HS-27A (cell line): Measurements from ENCODE around the gene LRRC8D.
"Not testable (repeated sequence)": the region's sequence is repeated elsewhere in the genome, so short reads cannot be mapped to it uniquely, and the experiment has no call there.

ENCODE experiments used
- DNase-seq: peaks from one replicate; pipeline ENCODE4 v3.0.0-alpha.2; 2012; ENCODE audit warnings: low read depth, missing footprints

Gene LRRC8D

DNA sequence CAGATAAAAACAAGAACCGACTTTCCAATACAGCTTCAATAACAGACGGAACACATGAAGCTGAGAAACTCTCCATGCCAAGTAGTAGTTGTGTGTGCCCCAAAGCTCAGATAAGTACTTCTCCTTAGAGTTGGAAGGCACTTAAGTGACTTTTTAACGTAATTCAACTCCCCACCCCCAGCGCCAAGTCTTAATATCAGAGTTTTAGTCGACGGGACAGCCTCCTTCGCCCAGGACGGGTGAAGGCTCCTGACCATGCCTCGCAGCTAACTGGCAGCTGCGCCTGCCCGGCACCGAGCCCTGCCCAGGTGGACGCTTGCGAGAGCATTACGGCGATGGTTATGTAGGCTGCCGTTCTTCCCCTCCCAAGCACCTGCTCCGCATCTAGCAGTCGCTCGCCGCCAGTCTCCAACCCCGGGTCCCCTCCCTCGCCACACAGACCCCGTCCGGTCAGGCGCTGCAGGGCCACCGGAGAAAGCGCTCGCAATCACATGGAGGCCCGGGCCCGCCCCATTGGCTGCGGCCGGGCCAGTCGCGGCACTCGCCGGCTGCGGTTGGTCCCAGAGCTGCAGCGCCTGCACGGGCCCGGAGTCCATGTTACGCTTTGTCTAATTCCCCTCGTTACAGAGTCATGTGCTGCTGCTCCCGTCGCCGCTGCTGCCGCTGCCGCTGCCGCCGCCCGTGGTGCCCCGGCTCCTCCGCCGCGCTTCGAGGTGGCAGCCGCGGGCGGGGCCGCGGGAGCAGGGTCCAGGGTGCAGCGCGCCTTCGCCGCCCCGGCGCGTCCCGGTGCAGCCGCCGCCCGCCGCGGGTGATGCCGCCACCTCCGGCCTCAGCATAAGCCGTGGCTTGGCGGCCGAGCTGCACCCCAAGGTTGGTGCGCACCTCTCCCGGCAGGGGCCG is at the start of gene LRRC8D:
Gene LRRC8D, plus strand, starts transcription at position 611 of the 900 bp plus-strand sequence. CDS start 112,037 bp downstream, outside the sequence.
- DNase-seq = no peak

DNA sequence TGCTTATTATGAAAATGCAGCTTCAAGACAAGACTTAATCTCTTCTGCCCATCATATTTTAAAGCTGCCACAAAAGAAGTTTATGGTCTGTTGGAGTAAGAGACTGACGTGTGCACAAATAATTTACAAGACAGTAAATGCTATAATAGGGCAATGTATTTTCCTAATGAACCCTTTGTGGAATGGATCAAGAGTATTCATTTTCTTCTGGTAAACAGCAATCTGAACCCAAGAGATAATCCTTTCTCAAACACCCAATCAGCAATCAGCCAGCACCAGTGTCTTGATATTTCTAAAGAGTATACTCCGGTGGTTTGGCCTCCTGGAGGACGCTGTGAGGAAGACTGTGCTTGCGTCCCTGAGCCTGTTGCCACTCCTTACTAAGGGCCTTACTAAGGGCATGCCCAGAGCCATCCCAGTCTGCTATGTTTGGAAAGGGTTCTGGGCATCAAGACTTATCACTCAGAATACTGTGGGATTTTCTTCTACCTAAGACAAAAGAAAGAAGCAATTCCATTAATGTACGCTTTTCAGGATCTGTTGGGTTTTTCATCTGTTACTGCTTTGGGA is 48.8 kb upstream of the LRRC8D start:
- no peak for DNase-seq

DNA sequence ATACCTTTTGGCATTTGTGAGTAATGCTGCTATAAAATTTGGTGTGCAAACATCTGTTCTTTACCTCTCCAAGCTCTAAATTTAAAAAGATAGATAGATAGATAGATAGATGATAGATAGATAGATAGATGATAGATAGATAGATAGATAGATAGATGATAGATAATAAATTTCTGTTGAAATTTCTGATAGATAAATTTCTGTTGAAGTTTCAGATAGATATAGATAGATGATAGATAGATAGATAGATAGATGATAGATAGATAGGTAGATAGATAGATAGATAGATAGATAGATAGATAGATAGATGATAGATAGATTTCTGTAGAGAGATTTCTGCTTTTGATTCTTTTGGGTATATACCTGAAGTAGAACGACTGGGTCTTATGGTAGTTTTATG is 44.7 kb upstream of the LRRC8D start:
- not testable (repeated sequence) for DNase-seq

DNA sequence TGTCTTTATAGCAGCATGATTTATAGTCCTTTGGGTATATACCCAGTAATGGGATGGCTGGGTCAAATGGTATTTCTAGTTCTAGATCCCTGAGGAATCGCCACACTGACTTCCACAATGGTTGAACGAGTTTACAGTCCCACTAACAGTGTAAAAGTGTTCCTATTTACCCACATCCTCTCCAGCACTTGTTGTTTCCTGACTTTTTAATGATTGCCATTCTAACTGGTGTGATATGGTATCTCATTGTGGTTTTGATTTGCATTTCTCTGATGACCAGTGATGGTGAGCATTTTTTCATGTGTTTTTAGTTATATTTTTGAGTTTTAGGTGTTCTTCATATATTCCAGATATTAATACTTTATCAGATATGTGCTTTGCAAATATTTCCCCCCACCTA is 43.6 kb upstream of the LRRC8D start:
- DNase-seq = not testable (repeated sequence)

DNA sequence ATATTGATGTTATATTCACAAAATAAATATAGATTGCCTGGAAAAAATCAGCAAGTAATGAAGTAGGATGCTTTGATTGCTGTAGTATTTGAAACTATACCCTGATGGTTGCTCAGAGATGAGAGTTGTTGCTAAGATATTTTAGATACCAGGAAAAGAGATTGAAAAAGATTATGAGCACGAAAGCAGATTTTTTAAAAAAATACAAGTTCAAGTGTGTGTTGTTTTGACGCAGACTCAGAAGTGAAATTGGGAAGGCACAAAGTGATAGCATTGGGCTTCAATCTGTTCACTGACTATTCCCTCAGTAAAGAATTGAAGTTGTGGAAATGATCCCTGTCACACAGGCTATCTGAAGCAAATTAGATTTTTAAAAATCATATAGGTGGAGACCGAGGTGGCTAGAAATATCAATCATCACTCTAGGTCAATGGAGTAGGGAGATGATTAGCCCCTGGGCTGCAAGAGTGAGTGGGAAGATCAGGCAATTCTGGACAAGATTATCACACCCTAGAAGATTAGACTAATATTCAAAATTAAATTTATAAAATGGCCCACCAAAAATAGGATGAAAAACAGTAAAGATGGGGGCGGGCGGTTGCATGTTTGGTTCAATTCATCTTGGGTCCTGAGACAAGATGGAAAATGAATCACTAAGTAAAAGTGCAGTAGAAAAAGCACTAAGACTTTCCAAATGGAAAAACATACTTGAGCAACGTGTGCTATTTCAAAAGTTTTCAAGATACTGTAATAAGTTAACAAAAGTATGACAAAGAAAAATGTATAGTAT is 41.5 kb upstream of the LRRC8D start:
- DNase-seq = no peak

DNA sequence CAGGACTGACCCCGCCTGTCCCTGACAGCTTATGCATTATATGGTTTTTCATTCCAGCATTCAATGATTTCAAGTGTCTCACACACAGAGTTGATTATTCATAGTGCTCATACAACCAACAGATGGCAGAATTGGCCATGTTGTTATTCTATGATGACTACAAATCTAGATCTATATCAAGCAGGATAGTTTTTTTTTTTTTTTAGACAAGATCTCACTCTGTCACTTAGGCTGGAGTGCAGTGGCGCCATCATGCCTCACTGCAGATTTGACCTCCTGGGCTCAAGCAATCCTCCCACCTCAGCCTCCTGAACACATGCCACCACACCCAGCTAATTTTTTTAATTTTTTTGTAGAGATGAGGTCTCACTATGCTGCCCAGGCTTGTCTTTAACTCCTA is 40.1 kb upstream of the LRRC8D start:
- no peak for DNase-seq

DNA sequence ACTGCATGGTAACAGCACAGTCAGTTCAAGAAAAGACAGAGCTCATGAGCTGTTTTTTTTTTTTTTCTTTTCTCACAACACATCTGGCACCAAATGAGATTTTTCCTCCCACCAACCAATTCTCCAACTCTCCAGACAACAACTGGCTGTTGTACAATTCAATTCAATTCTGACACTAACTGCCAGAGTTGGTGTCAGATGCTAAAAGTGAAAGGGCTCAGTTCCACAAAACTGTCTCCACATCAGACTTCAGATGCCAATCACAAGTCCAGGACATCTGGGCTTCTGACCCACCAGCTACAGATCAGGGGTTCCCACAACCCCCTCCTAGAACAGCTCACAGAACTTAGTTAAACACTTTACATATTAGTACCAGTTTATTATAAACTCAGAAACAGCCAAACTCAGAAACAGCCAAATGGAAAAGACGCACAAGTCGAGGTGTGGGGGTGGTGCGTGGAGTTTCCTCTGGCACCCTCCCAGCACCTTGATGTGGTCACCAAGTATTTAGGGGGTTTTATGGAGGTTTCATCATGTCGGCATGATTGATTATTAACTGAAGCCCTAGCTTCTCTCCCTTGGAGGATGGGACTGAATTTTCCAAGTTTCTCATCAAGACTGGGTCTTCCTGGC is 39.2 kb upstream of the LRRC8D start:
- DNase-seq = no peak

DNA sequence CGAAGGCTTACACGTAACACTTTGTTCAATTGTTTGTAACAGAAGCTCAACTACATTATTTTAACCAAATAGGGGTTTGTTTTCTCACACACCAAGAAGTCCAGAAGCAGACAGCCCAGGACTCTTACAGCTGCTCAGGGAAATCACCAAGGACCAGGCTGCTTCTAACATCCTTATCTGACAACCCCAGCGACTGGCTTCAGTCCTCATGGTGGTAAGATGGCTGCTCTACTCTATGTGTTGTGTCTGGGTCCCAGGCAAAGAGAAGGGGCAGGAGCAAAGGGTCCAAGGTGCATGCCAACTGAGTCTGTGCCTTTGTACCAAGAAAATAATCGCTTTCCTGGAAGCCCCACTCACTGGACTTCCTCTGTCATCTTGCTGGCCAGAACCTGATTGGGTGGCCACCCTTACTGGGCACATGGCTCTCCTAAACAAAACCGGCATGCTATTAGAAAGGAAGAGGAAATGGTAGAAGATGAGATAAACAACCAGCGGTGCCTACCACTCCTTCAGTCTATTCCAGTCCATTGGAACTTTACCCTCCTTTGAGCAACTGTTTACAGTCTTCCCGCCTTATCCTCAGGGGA is 34.1 kb upstream of the LRRC8D start:
- DNase-seq = no peak

DNA sequence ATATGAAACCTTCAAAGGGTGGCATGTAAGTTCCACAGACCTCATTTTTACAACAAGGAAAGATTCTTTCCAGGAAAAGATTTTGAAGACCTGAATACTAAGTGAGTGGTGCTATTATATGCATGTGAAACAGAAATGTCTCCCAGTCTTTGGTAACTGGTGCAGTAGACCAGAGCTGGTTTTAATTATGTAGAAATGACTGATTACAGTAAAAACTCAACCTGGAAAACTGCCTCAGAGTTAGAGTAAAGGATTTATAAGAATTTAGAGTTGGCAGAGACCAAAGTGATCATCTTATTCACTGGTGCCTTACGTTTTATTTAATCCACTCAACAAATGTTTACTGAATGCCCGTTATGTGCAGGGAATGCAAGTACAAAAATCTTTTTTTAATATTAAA is 30.2 kb upstream of the LRRC8D start:
- DNase-seq = no peak

DNA sequence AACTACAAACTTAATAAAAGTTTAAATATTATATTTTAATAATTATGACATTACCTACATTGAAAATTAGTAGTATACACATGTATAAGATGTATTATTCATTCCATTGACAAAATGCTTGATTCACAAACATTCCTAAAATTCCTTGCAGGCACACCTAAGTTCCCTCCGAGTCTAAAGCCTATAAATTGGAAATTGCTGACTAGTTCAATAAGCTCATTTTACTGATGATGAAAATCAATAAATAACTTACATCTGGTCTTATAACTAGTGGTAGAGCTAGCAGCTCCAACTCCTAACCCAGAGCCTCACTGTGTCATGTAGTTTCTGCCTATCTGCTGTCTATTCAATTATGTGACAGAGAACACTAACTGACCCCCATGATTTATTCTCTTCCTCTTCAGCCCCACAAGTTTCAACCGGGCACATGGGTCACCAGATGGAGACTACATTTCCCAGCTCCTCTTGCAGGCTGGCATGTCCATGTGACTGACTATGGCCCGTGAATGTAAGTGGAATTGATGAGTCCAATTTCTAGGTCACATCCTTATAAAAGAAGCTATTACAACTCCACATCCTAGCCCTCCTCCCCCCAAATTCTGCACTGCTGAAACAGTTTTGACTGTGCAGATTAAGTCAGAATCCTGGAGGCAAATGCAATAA is 29.6 kb upstream of the LRRC8D start:
- DNase-seq = no peak

DNA sequence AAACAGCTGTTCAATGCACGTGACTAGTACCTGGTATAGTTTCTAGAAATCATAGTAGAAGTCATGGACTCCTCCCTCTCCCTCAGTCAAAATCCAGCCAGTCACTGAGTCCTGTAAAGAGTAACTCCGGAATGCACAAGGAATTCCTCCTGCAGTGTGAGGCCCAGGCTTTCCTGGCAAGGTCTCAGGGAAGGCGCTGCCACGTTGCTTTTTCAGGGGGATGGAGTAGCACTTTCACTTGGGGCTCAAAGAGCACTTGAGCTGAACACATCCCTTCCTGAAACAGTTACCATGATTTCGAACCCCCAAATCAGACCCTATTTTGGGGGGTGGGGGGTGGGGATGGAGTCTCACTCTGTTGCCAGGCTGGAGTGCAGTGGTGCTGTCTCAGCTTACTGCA is 26.4 kb upstream of the LRRC8D start:
- no peak for DNase-seq

DNA sequence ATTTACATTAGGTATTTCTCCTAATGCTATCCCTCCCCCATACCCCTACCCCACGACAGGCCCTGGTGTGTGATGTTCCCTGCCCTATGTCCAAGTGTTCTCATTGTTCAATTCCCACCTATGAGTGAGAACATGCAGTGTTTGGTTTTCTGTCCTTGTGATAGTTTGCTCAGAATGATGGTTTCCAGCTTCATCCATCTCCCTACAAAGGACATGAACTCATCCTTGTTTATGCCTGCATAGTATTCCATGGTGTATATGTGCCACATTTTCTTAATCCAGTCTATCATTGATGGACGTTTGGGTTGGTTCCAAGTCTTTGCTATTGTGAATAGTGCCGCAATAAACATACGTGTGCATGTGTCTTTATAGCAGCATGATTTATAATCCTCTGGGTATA is 25.3 kb upstream of the LRRC8D start:
- not testable (repeated sequence) for DNase-seq

DNA sequence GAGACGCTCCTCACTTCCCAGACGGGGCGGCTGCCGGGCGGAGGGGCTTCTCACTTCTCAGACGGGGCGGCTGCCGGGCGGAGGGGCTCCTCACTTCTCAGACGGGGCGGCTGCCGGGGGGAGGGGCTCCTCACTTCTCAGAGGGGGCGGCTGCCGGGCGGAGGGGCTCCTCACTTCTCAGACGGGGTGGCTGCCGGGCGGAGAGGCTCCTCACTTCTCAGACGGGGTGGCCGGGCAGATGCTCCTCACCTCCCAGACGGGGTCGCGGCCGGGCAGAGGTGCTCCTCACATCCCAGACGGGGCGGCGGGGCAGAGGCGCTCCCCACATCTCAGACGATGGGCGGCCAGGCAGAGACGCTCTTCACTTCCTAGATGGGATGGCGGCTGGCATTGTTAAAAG is 23.0 kb upstream of the LRRC8D start:
- not testable (repeated sequence) for DNase-seq

DNA sequence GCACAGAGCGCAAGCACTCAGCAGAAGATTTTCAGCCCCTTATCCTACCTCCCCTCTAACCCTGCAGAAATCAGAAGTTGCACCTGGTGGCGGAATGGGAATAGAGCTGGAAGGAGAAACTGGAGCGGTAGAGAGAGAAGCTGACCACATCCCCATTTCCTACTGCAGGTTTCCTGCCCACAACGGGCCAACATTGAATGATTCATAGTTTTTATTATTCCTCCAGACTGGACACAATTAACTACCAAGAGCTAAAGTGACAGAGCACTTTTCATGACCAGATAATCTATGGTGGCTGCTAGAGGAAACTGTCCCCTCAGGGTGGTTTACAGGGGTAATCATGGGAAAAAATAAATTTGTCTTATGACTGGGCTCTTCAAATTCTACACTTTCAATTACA is 21.3 kb upstream of the LRRC8D start:
- no peak for DNase-seq

DNA sequence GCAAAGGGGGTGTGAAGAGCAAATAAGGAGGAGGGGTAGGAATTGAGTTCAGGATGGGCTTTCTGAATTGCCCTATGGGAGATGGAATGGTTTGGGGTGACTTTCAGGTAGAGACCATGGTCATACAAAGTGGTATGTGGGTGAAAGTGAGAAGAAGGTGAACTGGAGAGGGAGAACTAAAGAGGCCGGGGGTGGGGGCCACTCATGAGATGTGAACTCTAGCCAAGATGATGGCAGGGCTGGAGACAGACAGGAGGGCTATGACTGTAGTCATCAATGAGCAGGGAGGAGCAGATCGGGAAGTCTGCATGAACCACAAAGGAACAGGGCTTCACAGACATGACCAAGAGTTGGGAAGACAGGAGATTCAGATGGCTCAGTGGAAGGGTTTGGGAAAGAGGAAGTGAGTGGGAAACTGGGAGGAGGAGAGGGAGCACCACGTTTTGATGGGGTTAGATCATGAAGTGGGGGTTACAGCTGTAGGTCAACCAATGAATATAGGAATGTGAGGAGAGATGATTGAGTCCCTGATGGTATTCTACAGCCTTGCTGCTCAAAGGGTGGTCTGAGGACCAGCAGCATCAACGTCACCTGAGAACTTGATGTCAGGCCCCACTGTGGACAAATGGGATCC is 20.7 kb upstream of the LRRC8D start:
- DNase-seq = no peak

DNA sequence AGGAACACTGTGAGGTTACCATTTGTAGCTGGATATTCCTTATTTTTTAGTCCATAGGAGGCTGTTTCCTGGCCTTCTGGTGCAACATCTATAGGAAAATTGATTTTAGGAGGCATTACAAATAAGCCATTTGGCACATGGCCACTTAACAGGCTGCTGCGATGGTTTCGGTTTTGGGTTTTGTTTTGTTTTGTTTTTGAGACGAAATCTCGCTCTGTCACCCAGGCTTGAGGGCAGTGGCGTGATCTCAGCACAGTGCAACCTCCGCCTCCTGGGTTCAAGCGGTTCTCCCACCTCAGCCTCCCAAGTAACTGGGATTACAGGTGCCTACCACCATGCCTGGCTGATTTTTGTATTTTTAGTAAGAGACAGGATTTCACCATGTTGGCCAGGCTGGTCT is 20.1 kb upstream of the LRRC8D start:
- no peak for DNase-seq

DNA sequence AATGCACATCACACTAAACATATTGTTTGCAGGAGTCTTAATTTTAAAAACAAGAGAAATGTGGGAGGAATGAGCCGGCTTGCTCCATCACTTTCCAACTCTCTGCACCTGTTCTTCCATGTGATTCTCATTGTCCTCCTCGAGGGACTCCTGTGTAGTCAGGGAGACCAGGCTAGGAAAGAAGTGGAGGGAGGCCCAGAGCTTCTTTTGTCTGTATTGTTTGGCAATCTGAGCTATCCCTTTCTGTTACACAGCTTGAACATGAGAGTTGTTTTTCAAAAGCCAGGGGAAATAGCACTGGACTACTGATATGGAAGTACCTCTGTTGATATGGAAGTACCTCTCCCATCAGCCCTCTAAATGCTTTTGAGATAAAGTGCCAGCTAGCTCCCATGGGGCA is 18.8 kb upstream of the LRRC8D start:
- no peak for DNase-seq

DNA sequence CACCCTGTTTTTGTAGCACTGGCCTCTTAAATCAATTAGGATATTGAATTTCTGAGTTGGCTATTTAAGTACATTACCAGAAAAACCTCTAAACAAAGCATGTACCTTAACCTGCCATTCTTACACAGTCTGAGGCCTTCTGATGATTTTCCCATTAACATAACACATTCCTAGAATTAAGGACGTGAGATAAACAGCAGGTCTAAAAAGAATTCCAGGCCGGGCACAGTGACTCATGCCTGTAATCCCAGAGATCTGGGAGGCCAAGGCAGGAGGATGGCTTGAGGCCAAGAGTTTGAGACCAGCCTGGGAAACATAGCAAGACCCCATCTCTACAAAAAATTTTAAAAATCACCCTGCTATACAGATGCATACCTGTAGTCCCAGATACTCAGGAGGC is 18.0 kb upstream of the LRRC8D start:
- no peak for DNase-seq

DNA sequence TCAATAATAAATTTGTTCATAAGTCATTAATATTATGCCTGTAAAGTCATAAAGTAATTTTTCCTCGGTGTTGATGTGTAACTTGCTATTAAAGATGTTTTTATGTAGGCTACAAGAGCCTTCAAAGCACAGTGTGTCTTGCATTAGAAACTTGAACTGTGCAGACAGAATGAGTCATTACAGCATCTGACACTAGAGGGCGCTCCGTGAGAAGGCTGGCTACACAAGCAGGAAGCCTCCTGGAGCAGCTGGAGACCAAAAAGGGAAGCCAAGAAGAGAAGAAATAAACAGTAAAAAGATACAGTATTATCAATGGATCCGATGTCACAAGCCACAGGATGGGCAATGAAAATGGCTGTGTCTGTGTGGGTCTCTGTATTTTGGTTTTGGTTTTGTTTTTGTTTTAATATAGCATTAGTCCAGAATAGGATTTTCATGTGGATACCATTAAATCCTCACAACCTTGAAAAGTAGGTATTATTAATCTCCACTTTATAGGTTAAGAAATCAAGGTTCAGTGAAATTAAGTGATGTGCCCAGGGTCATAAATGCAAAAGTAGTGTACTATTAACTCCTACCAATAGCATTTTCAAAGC is 16.1 kb upstream of the LRRC8D start:
- no peak for DNase-seq

DNA sequence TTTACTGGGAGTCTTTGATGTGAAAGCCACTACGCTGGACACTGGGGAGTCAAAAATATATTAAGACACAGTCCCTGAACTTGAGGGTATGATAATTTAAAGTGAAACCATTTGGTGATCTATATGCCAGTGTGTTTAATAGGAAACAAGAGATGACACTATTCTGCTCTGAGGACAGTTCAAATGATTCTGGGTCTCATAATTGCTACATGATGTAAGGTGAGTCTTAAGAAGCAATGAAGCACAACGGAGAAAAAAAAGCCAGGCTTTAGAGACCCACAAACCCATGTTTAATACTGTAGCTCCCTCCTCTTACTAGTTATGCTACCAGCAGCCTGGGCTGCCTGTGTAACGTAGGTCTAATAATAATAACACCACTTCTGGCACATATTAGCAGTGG is 14.2 kb upstream of the LRRC8D start:
- DNase-seq = no peak

DNA sequence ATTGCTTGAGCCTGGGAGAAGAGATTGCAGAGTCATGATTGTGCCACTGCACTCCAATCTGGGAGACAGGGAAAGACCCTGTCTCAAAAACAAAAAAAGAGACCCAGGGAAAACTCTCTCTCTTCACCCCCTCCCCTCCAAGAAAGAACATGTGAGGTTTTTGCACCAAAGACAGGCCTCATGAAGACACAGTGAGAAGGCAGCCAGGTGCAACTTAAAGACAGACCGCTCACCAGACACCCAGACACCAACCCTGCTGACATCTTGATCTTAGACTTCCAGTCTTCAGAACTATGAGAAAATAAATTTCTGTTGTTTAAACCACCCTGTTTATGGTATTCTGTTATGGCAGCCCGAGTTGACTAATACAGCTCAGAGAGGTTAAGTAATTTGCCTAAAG is 13.3 kb upstream of the LRRC8D start:
- no peak for DNase-seq
